COLO829 (cell line): ENCODE data around the gene ULK4.
A peak's percentile ranks its signal among the peaks of the same experiment; 100 is the strongest.

Experiments
- DNase-seq: peaks from one replicate; pipeline ENCODE4 v3.0.0; 2012; ENCODE audit warnings: low spot score

Gene ULK4

DNA sequence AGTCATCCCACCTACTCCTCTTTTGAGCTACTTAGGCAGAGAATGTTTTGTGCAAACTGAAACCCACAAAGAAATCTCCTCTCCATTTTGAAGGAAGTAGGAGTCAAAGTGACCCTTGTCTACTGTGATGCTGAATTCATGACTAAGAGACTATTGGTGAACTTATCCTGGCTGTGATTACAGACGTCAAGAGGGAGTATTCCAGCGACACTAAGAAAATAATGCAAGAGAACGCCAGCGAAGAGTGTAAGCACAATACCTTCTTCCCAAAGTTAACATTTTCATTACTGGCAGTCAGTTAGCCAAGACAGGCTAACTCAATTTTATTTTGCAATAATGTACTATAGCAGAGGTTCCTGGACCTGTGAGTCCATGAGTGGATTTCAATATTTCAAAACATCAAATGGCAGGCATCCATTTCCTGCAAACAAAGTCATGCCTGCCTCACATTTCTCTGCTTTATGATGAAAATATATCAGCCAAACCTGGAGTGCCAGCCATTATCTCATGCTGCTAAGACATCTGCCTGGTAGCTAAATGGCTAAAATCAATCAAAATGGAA is 703.6 kb downstream of the ULK4 start:
- DNase-seq: no peak

GRCh38 chr3:41251593-41251992 is 710.3 kb downstream of the ULK4 start:
- no peak for DNase-seq

GRCh38 chr3:41250825-41251224 is 711.1 kb downstream of the ULK4 start:
- DNase-seq: no peak

- no peak for DNase-seq
Observed at GRCh38 chr3:41249318-41249717, 712.6 kb downstream of the ULK4 start.

GRCh38 chr3:41248525-41248924 is 713.4 kb downstream of the ULK4 start:
- DNase-seq: no peak

GRCh38 chr3:41247055-41248004 is 714.6 kb downstream of the ULK4 start:
- DNase-seq: peak; percentile 73

DNA sequence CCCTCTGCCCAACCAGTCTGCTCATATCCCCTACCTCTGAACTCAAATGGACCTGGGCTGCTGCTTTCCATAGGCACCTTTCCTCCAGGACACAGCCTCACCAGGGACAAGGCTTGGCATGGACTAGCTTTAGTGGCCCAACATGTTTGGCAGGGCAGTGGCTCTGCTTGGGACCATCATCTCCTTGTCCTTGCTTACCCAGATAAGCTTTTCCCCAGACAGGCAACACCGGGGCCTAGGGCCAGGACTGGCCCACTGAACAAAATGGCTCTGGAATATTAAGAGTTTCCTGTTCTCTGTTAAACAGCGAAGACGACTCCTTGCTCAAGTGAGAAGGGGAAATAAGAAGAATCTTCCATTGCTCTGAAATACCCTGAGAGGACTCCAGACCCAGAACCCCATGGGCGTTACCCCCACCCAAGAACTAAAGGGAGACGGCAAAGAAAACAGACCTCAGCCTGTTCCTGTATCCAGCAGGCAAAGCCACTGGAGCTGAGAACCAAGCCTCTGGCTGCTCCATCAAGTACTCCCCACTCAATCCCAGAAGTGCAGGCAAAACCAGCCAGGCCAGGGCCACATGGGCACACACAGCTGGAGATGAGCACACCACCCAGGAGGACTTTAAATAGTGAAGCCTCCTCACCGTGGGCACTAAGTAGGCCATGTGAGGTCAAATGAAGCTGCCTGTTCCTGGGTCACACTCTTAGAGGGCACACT is 717.1 kb downstream of the ULK4 start:
- no peak for DNase-seq

DNA sequence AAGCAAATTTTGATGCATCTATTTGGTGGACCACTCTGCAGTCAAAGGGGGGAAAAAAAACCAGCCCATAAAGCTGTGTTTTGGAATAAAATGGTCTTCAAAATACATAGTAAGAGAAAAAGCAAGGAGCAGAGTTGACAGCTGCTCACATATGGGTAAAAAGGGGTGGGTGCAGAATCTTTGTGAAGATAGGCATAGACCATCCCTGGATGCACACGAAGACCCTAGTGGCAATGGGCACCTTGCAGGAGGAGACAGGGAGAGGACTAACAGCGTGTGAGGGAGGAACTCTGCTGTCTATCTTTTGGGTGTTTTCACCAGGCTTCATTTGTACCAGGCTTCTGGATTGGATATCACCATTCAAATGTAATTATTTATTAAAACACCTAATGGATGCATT is 718.7 kb downstream of the ULK4 start:
- DNase-seq: no peak

- no peak for DNase-seq
Observed at GRCh38 chr3:41241800-41242571, 719.9 kb downstream of the ULK4 start.

GRCh38 chr3:41241161-41241560 is 720.7 kb downstream of the ULK4 start:
- no peak for DNase-seq

GRCh38 chr3:41239587-41239986 is 722.3 kb downstream of the ULK4 start:
- no peak for DNase-seq

DNA sequence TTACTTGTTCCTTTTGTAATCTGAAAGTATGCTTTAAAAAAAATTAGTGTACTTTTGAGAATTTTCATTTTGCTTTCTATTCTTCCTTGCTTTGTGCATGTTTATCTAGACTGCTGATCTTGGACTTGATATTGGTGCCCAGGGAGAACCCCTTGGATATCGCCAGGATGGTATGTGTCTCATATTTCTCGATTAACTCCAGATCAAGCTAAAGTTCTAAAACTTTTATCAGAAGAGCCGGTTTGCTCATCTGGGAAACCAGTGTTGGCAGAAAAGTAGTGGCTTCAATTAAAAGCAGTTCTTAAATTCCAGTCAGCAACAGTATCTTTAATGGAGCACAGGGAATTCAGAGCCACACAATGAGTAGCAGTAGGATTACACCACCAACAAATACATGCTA is 724.0 kb downstream of the ULK4 start:
- DNase-seq: no peak

DNA sequence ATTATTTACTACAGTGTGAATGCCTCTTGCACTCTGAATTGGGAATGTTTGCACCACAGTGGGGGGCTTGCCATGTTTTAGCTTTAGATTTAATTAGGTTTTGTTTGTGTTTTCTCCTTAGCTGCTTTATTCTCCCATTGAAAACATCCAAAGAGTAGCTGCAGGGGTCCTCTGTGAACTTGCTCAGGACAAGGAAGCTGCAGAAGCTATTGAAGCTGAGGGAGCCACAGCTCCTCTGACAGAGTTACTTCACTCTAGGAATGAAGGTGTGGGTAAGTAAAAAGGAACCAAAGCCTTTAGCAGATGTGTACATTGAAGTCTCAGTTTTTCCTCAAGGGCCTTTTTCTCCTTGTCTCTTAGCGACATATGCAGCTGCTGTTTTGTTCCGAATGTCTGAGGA is 725.7 kb downstream of the ULK4 start:
- DNase-seq: no peak

DNA sequence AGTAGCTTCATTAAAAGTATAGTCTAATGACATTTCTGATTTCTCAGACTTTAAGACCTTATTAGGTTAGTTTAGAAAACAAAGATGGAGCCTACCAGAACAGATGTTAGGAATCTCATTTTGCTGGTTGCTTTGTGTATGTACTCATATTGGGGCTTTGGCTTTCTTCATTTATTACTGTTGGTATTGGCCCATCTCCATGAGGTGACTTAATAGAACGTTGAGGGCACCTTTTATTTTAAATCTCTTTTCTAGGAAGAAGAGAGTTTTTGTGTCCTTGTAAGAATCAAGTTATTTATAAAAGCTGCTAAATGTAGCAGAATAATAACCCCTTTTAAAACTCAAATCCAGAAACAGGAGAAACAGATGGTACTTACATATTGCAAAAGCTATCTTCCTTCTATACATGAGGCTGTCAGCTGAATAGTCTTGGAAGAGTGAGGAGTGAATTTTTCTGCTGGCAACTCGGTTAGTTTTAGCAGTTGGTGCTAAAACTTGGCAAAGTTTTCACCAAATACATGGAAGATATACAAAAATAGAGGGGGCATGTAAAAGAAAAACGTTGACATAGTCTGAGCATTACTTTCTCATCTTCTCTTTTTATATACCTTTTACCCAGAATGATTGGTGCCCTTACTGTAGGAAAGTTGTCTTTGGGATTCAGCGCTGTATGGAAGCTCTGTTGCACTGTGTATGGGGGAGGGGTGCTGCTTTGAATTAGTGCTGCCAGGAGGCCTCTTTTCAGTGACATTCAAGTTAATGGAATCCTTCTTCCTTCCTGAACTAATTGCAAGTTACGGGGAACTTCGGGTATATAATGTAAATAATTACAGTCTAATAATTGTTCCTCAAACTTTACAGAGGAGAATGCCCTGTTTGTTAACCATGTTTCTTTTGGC is 726.8 kb downstream of the ULK4 start:
- peak; percentile 80 for DNase-seq

- no peak for DNase-seq
Observed at GRCh38 chr3:41224120-41224806, 737.6 kb downstream of the ULK4 start.

DNA sequence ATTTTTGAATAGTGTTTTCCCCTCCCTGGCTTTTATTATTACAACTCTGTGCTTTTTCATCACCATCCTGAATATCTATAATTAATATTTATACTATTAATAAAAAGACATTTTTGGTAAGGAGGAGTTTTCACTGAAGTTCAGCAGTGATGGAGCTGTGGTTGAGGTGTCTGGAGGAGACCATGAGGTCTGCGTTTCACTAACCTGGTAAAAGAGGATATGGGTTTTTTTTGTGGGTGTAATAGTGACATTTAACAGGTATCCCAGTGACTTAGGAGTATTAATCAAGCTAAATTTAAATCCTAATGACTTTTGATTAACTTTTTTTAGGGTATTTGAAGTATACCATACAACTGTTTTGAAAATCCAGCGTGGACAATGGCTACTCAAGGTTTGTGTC is 738.2 kb downstream of the ULK4 start:
- no peak for DNase-seq

DNA sequence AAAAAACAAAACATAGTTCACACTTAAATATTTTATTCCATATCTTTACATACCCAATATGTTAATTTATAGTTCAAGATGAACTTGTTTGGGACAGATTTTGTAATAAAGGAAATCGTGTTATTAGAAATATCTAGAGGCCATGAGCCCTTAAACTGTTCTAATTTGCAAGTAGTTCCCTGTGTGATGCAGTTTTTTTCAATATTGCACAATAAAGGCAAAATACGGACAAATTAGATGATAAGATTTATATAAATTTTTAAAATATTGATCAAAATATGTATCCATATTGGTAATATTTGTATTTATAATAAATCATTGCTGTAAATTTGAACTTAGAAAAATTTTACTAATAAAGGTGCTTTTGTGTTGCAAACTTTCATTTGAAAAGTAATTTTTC is 738.8 kb downstream of the ULK4 start:
- DNase-seq: no peak

DNA sequence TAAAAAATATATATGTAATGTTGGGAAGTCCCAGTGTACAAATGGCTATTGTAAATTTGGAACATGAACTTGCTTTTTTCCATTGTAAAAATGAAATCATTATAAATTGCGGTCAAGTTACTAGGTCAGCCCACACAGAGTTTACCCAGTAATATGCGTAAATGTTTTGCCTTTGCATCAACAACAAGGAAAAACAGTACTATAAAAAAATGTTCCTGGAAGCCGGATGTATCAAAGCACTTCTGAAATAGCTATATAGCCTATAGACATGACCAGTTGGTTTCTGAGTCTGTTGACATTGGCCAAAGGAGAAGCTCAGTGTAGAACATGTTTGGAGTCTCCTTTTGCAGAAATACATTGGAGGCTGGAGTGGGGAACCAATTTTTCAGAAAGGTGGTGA is 739.4 kb downstream of the ULK4 start:
- DNase-seq: no peak

DNA sequence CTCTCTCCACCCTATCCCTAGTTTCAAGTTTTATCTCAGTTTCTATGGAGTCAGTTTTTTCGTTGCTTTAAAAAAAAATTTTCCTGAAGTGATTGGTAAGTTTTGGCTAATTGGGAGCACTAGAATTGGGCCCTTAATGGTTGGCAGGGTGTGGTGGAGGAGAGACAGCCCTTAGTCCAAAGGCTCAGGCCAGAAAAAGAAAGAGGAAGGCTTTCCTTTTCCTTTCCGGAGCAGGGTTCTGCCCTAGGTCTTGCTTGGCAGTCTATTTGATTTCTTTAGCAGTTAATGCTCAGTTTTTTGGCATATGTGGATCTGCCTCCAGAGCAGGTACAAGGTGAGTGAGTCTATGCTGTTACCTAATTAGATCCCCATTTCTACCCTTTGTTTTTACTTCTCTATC is 739.9 kb downstream of the ULK4 start:
- DNase-seq: no peak

GRCh38 chr3:41220906-41221677 is 740.8 kb downstream of the ULK4 start:
- no peak for DNase-seq
